ENCODE measurements around the gene MME.

The MME gene

GRCh38 chr3:155231792-155232191 lies 151.7 kb downstream of the MME start:
- no peaks in the 10 kb centered on the region for H3F3A ChIP-seq (ENCODE audit: low read depth)
- no peaks in the 10 kb centered on the region for H4K20me1 ChIP-seq (ENCODE audit: insufficient read depth, low read length, poor library complexity, severe bottlenecking)
- H3K4me3 ChIP-seq (ENCODE audit: low read length, poor library complexity, severe bottlenecking) = no peak overlapping the region
- TF ChIP-seq EZH2phosphoT487 (IDR thresholded peaks at IDR 0.05; ENCODE audit: borderline replicate concordance) = no peak
- TF ChIP-seq, protein P1, sequence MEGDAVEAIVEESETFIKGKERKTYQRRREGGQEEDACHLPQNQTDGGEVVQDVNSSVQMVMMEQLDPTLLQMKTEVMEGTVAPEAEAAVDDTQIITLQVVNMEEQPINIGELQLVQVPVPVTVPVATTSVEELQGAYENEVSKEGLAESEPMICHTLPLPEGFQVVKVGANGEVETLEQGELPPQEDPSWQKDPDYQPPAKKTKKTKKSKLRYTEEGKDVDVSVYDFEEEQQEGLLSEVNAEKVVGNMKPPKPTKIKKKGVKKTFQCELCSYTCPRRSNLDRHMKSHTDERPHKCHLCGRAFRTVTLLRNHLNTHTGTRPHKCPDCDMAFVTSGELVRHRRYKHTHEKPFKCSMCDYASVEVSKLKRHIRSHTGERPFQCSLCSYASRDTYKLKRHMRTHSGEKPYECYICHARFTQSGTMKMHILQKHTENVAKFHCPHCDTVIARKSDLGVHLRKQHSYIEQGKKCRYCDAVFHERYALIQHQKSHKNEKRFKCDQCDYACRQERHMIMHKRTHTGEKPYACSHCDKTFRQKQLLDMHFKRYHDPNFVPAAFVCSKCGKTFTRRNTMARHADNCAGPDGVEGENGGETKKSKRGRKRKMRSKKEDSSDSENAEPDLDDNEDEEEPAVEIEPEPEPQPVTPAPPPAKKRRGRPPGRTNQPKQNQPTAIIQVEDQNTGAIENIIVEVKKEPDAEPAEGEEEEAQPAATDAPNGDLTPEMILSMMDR (conservative IDR thresholded peaks at IDR 0.05; ENCODE audit: low read length) = no peak
- no peaks in the 10 kb centered on the region for H3K79me2 ChIP-seq (ENCODE audit: insufficient read depth, low read length)
- H2AFZ ChIP-seq (ENCODE audit: low read length) = no peak overlapping the region
- no peaks in the 10 kb centered on the region for H3K4me1 ChIP-seq (ENCODE audit: insufficient read depth, low read length, poor library complexity, severe bottlenecking)
- H3K9ac ChIP-seq (ENCODE audit: low read depth, low read length, poor library complexity, severe bottlenecking) = no peak overlapping the region
- H3K9me3 ChIP-seq (ENCODE audit: insufficient read depth, low read depth, low read length) = no peaks in the 10 kb centered on the region
- no peaks in the 10 kb centered on the region for H3K9me2 ChIP-seq (replicated peaks; ENCODE audit: low read depth, low read length)
- H3K27me3 ChIP-seq (ENCODE audit: insufficient read depth, low read length, poor library complexity, severe bottlenecking) = peaks cover 26% of the 10 kb centered on the region
- H3K36me3 ChIP-seq (ENCODE audit: insufficient read depth, low read length) = no peaks in the 10 kb centered on the region
- no peak overlapping the region for H3K4me2 ChIP-seq (ENCODE audit: low read depth, low read length, poor library complexity, severe bottlenecking)

- TF ChIP-seq, protein P1 (conservative IDR thresholded peaks at IDR 0.05; ENCODE audit: low read length) = no peak
- no peak for TF ChIP-seq EZH2phosphoT487 (IDR thresholded peaks at IDR 0.05; ENCODE audit: borderline replicate concordance)
- no peaks in the 10 kb centered on the region for H3K79me2 ChIP-seq (ENCODE audit: insufficient read depth, low read length)
- H3K4me3 ChIP-seq (ENCODE audit: low read length, poor library complexity, severe bottlenecking) = no peak overlapping the region
- peaks cover 18% of the 10 kb centered on the region for H3K27me3 ChIP-seq (ENCODE audit: insufficient read depth, low read length, poor library complexity, severe bottlenecking)
- no peaks in the 10 kb centered on the region for H3F3A ChIP-seq (ENCODE audit: low read depth)
- no peaks in the 10 kb centered on the region for H4K20me1 ChIP-seq (ENCODE audit: insufficient read depth, low read length, poor library complexity, severe bottlenecking)
- no peak overlapping the region for H2AFZ ChIP-seq (ENCODE audit: low read length)
- no peak overlapping the region for H3K4me2 ChIP-seq (ENCODE audit: low read depth, low read length, poor library complexity, severe bottlenecking)
- no peak overlapping the region for H3K9ac ChIP-seq (ENCODE audit: low read depth, low read length, poor library complexity, severe bottlenecking)
- no peaks in the 10 kb centered on the region for H3K4me1 ChIP-seq (ENCODE audit: insufficient read depth, low read length, poor library complexity, severe bottlenecking)
- no peaks in the 10 kb centered on the region for H3K36me3 ChIP-seq (ENCODE audit: insufficient read depth, low read length)
- no peaks in the 10 kb centered on the region for H3K9me2 ChIP-seq (replicated peaks; ENCODE audit: low read depth, low read length)
- H3K9me3 ChIP-seq (ENCODE audit: insufficient read depth, low read depth, low read length) = no peaks in the 10 kb centered on the region
These were observed 152.5 kb downstream of the MME start for GRCh38 chr3:155232605-155233004.

- Histone ChIP-seq H2AFZ (ENCODE audit: low read length) (no peak overlapping the region), H3K4me2 (ENCODE audit: low read depth, low read length, poor library complexity, severe bottlenecking) (no peak overlapping the region)
These were observed 153.1 kb downstream of the MME start for GRCh38 chr3:155233213-155233612.

More at GRCh38 chr3:155233213-155233612, 153.1 kb downstream of the MME start:
- Histone ChIP-seq H3K9me2 (replicated peaks; ENCODE audit: low read depth, low read length) (no peaks in the 10 kb centered on the region), H3K9ac (ENCODE audit: low read depth, low read length, poor library complexity, severe bottlenecking) (no peak overlapping the region), H3K36me3 (ENCODE audit: insufficient read depth, low read length) (no peaks in the 10 kb centered on the region), H3K27me3 (ENCODE audit: insufficient read depth, low read length, poor library complexity, severe bottlenecking) (peaks cover 12% of the 10 kb centered on the region), H3F3A (ENCODE audit: low read depth) (no peaks in the 10 kb centered on the region), H4K20me1 (ENCODE audit: insufficient read depth, low read length, poor library complexity, severe bottlenecking) (no peaks in the 10 kb centered on the region), H3K9me3 (ENCODE audit: insufficient read depth, low read depth, low read length) (no peaks in the 10 kb centered on the region), H3K4me3 (ENCODE audit: low read length, poor library complexity, severe bottlenecking) (no peak overlapping the region), H3K4me1 (ENCODE audit: insufficient read depth, low read length, poor library complexity, severe bottlenecking) (no peaks in the 10 kb centered on the region), H3K79me2 (ENCODE audit: insufficient read depth, low read length) (no peaks in the 10 kb centered on the region)
- no peak for TF ChIP-seq EZH2phosphoT487 (IDR thresholded peaks at IDR 0.05; ENCODE audit: borderline replicate concordance)
- TF ChIP-seq, protein P1 (conservative IDR thresholded peaks at IDR 0.05; ENCODE audit: low read length) = no peak
